NT2/D1 (cell line): ENCODE data around the gene LCE1F.

Experiments
- SUZ12 ChIP-seq: IDR thresholded peaks from 2 replicates; pipeline ENCODE4 v1.6.1; 2011; ENCODE audit not compliant: insufficient read length, insufficient read depth; ENCODE audit errors: extremely low read depth
- YY1 ChIP-seq: IDR thresholded peaks from 2 replicates; pipeline ENCODE4 v1.6.1; 2011; ENCODE audit not compliant: insufficient read length, insufficient read depth
- ZNF274 ChIP-seq: IDR thresholded peaks from 2 replicates; pipeline ENCODE4 v1.6.1; 2011; ENCODE audit warnings: mild to moderate bottlenecking, low read depth, low read length

GRCh38 chr1:152783095-152783494, 8.2 kb downstream of the LCE1F start:
- TF ChIP-seq YY1 (no peak), ZNF274 (no peak), SUZ12 (no peak)
